Hepatic stellate cell (primary cell): ENCODE measurements around the gene CCDC28A.
"Not testable (repeated sequence)": the region's sequence is repeated elsewhere in the genome, so short reads cannot be mapped to it uniquely, and the experiment has no call there.

Experiments used
- DNase-seq: peaks from one replicate; pipeline ENCODE4 v3.0.0; 2011; ENCODE audit warnings: low spot score

The CCDC28A gene

DNA sequence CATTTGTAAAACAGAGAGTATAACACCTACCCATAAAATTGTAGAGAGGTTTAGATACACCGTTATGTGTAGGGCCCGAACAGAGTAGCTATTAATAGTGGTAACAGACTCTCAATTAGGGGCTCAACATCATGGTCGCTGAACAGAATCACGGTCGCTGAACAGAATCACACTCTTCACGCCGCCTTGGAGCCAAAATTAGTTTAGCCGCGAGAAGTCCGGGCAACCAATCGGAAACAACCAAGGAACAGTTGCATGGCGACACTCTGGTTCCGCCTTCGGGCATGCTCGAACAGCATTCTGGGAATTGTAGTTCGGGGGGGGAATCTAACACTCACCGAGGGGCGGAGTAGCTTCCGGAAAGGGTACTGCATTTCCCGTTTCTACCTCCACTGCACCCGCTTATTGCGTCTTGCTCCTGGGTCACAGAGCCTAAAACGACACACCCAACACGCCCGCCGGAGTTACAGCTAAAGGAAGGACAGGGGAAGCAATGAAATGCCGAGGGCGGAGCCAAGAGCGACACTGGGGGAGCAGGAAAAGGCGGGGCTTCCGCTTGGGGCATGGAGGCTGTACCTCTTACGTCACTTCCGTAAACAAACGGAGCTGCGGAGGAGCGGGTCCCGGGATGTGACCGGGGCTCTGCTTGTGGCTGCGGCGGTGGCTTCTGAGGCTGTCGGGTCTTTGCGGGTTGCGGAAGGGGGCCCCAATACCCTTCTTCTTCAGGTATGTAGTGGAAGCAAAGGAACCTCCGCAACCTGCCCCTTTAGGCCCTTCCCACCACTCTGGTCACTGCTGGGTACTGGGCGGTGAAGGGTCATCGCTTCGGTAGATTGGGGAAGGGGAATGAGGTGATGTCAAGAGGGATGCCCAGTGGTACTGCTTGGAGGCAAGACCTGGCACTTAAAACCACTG is at the start of gene CCDC28A:
Gene CCDC28A, plus strand, starts transcription at position 593 of the 915 bp plus-strand sequence. CDS start 2,352 bp downstream, outside the sequence.
- DNase-seq: peak; percentile 86

GRCh38 chr6:138724015-138724414 is 49.6 kb upstream of the CCDC28A start:
- DNase-seq: peak; percentile 46

- DNase-seq: no peak
These were observed 47.4 kb upstream of the CCDC28A start for GRCh38 chr6:138726066-138726756.

DNA sequence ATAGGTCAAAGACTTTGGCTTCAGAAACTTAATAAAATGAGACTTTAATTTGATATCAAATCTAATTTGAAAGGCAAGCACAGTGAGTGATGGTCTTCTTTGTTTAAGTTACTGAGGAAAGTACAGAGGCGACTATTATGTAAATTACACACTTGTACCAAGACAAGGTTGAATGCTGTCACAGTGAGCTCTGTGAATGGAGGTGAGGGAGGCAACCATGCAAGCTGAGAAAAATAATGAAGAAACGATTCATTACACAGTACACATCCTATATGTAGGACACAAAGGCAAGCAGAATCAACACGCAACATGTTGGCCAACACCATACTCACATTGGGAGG is 46.8 kb upstream of the CCDC28A start:
- no peak for DNase-seq

DNA sequence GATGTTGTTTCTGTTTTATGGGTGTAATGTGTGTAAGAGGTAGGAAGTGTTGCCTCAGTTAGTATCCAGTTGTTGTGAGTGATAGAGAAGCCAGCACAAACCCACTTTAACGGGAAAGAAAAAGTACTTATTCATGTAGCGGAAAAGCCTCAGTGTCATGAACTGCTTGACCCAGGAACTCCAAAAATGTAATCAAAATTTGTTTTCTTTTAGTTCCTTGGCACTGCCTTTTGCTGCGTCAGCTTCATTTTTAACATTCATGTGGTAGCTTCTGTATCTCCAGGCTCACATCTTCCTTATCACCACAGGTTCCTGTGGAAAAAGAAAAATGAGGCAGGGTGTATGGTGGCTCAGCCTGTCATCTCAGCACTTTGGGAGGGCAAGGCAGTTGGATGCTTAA is 46.4 kb upstream of the CCDC28A start:
- no peak for DNase-seq

- DNase-seq: no peak
These were observed 44.9 kb upstream of the CCDC28A start for GRCh38 chr6:138728662-138729061.

DNA sequence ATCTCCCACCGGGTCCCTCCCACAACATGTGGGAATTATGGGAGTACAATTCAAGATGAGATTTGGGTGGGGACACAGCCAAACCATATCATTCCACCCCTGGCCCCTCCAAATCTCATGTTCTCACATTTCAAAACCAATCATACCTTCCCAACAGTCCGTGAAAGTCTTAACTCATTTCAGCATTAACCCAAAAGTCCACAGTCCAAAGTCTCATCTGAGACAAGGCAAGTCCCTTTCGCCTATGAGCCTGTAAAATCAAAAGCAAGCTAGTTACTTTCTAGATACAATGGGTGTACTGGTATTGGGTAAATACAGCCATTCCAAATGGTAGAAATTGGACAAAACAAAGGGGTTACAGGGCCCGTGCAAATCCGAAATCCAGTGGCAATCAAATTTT is 43.5 kb upstream of the CCDC28A start:
- not testable (repeated sequence) for DNase-seq

DNA sequence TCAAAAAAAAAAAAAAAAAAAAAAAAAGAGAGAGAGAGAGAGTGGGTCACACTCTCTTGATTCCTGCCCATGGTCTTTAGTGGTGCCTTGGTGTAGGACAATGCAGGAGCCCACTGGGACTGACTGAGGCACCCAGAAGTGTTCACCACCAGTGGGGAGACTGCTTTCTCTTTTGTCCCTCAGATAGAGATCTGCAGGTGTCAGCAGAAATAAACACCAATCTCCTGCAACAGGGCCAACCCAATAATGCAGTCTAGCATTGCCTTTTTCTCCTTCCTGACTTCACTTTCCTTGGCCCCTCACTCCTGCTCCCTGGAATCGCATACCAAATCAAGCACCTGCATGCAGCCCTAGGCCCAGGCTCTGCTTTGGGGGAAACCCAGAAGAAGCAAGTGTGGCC is 39.0 kb upstream of the CCDC28A start:
- DNase-seq: no peak

- no peak for DNase-seq
These were observed 36.9 kb upstream of the CCDC28A start for GRCh38 chr6:138736640-138737039.

- no peak for DNase-seq
These were observed 21.6 kb upstream of the CCDC28A start for GRCh38 chr6:138752017-138752416.

DNA sequence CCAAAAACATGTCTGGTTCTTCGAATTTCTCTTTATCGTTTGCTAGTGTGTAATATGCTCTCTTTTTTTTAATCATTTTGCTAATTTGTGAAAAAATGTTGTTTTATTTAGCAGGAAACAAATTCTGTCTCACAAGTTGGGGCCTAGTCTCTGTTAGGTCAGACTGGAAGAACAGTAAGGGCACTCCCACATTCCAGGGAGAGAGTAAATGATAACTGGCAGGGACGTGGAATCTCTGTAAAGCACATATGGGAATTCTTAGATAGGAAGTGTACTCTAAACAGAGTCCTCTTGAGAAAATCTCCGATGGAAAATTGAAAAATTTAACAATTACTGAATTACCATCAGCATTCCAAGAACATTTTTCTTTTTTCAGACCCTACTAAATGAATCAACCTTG is 16.4 kb upstream of the CCDC28A start:
- peak; percentile 12 for DNase-seq

DNA sequence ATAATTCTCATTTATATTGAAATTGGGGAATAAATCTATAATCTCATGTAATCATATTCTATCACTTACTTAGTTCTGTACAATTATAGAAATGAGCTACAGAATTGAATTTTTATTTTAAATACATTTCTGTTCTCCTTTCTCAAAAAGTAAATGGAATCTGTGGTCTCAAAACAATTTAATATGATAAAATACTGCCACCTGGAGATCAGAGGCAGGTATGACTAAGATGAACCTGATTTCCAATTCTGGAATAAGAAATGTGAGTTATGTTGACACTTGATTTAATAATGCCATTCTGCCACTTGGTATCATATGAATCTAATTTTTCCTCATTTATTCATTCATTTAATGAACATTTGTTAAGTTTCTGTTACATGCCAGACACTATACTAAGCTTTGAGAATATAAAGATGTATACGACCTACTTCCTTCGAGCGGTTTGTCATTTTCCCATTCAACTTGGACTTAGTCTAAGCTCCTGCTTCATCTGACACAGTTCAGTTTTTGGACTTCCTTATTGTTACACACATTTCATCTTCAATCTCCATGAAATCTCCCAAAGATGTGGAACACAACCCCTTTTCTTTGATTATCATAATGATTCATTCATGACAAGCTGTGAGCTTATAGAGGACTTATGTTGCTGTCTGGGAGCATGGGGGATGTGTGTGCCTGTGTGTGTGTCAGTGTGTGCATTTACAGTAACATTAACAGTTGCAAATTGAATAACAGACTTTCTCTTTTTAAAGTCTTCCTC is 7.5 kb upstream of the CCDC28A start:
- DNase-seq: peak; percentile 28

DNA sequence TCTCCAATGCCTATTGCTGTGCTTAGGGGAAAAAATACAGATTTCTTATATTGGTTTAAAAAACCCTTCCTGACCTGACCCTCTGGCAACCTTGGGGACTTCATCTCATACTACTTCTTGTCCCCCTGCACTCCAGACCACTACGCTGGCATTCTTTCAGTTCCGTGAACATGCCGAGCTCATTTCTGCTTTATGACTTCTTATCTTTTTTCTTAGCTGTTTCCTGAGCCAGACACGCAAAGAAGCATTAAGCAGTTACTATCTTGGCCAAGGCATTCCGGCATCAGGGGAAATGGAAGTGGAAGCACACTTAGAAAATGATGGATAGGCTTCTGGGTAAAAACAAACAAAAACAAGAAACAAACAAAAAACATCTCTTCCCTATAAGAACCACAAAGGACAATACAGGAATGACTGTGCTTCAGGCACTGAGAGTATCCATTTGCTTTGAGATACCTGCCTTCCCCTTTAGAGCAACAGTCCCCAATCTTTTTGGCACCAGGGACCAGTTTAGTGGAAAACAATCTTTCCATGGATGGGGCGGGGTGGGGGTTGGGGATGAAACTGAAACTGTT is 4.4 kb upstream of the CCDC28A start:
- no peak for DNase-seq

DNA sequence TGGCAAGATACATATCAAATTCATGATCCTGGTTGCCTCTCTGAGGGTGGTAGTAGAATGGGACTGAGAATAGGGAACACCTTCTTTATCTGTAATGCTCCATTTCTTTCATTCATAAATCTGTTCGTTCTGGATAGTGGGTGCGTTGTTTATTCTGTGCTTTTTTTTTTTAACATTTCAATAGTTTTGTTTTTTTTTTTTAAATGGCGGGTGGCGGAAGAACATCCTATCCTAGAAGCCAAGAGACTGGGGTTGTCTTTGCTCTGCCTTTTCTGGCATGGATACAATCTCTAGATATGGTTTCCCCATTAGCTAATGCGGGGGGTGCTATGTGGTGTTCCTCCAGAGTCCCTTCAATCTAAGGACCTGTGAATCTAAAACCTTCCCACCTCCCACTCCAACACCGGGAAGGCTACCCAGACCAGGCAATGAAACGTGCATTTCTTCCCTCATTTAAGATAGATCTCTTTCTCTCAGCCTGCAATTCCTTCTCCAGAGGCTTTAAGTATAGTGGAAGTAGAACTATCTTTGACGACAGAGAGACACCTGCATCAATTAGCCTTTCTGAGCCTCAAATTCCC is 883 bp upstream of the CCDC28A start:
- DNase-seq: no peak

- DNase-seq: no peak
These were observed 801 bp downstream of the CCDC28A start for GRCh38 chr6:138774370-138774769.

GRCh38 chr6:138776659-138777058 is 3.1 kb downstream of the CCDC28A start:
- DNase-seq: no peak

DNA sequence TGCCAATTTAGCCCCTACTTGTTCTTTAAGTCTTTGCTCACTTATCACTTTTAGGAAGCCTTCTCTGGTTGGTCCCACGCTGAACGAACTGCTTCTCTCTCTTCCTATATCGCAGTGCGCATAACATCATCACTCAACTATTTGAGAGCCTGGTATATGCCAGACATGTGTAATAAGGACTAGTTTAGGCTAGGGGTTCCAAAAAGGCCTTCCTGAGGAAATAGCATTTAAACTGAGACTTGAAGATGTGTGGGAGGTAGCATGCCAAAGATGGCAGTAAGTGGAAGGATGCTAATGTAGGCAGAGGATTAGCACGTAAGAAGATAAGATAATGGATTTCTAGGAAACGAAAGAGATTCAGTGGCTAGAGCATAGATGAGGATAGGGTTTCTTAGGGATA is 4.8 kb downstream of the CCDC28A start:
- DNase-seq: no peak

DNA sequence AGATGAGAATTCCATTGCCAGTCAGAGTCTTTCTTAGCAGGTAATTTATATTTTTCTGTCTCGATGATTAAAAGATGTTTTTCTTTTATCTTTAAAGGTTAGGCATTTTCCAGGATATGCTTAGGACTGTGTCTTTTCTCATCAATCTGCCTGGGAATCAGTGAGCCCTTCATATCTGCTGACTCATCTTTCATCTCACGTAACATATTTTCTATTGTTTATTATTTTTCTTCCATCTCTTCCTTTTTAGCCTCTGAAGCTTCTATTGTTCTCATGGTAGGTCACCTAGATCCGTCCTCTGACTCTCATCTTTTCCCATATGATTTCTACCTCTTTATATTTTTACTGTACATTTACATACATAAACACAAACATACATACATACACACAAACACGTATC is 8.7 kb downstream of the CCDC28A start:
- DNase-seq: no peak

- no peak for DNase-seq
These were observed 11.5 kb downstream of the CCDC28A start for GRCh38 chr6:138785079-138785478.

GRCh38 chr6:138785980-138786379 is 12.4 kb downstream of the CCDC28A start:
- DNase-seq: no peak

DNA sequence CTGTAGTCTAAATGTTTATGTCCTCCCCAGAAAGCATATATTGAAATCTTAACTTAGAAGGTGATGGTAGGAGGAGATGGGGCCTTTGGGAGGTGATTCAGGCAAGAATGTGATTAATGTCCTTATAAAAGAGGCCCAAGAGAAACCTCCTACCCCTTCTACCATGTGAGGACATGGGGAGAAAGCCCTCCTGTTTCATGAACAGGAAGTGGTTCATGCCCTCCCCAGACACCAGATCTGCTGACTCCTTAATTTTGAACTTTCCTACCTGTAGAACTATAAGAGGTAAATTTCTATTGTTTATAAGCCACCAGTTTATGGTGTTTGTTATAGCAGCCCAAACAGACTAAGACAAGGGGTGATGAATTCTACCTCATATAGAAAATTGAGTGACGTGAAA is 13.6 kb downstream of the CCDC28A start:
- DNase-seq: no peak
